ENCODE data around the gene JAM2.
"Not testable (repeated sequence)": the region's sequence is repeated elsewhere in the genome, so short reads cannot be mapped to it uniquely, and the experiment has no call there.

JAM2 gene

DNA sequence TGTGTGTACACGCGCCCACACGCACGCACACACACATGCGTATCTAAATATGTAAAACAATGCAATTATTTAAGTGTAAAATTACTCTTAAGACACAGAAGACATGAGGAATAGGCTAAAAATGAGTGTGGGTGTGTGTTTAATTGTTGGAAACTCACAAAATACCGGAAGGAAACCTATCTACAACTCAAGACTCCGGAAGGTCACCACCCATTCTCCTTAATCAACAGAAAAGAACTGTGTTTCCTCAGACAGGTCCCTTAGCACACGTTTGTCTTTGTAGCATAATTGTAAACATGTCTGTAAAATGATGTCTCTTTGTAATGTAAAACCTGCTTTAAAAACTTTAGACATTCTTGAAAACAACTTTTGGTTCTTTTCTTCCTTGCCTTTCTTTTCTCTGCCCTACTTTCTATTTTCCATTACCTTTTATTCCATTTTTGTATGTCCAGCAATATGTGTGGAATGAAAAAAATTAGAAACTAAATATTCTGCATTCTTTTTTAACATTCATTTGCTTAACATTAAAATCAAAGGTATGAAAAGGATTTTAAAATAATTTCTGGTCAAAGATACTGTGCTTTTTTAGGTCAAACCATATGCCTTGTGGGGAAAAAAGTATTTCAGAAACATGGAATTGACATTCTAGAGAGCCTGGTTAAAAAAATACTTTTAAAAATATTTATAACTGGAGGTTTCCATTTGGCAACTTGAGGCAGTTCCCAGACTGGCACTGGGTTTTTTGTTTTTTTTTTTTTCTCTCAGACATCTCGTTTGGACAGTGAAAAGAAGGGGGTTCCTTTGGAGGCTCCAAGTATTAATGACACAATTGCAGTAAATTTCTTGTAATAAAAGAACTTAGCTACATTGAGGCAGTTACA is 49.5 kb downstream of the JAM2 start:
- Histone ChIP-seq H3K9ac (ENCODE audit: low read length) (no peak overlapping the region), H3K4me2 (ENCODE audit: low read length, poor library complexity, severe bottlenecking) (no peak overlapping the region), H2BK12ac (ENCODE audit: low read length in 2 of 2) (no peak overlapping the region), H3K23ac (ENCODE audit: low read length in 2 of 2) (no peak overlapping the region), H3K18ac (ENCODE audit: low read depth in 1 of 2, low read length in 2 of 2) (no peak overlapping the region), H4K8ac (ENCODE audit: low read length) (no peak overlapping the region), H3K4me3 (ENCODE audit: insufficient read depth in 1 of 2, low read depth in 1 of 2, low read length in 2 of 2) (no peak overlapping the region), H2BK120ac (ENCODE audit: low read depth, low read length) (no peak overlapping the region), H3K27ac (ENCODE audit: low read length, poor library complexity, severe bottlenecking) (no peak overlapping the region), H2BK15ac (ENCODE audit: low read depth, poor library complexity, severe bottlenecking) (no peak overlapping the region), H4K91ac (ENCODE audit: low read length) (no peak overlapping the region), H2AK5ac (ENCODE audit: low read length, severe bottlenecking) (no peak overlapping the region), H3K36me3 (ENCODE audit: control insufficient read depth in 1 of 2, insufficient read depth in 2 of 2, low read depth in 1 of 2, low read length in 2 of 2) (no peaks in the 10 kb centered on the region), H3K14ac (ENCODE audit: low read length in 2 of 2) (no peak overlapping the region), H3K9me3 (ENCODE audit: control insufficient read depth, low read length) (no peaks in the 10 kb centered on the region), H3K79me1 (replicated peaks; ENCODE audit: low read length, poor library complexity, severe bottlenecking) (no peaks in the 10 kb centered on the region), H2BK5ac (ENCODE audit: low read depth, low read length, poor library complexity, severe bottlenecking) (no peak overlapping the region), H2AFZ (ENCODE audit: low read depth, low read length) (no peak overlapping the region), H3K4me1 (ENCODE audit: control insufficient read depth, insufficient read depth, low read depth, low read length) (no peaks in the 10 kb centered on the region), H3K27me3 (ENCODE audit: control insufficient read depth in 1 of 2, insufficient read depth in 1 of 2, low read length in 2 of 2) (no peaks in the 10 kb centered on the region), H3K4ac (ENCODE audit: low read depth in 1 of 2, low read length in 2 of 2) (no peak overlapping the region)
- WGBS = 80% methylated on average over 1 of the region's 9 CpGs
- DNase-seq = no peak

DNA sequence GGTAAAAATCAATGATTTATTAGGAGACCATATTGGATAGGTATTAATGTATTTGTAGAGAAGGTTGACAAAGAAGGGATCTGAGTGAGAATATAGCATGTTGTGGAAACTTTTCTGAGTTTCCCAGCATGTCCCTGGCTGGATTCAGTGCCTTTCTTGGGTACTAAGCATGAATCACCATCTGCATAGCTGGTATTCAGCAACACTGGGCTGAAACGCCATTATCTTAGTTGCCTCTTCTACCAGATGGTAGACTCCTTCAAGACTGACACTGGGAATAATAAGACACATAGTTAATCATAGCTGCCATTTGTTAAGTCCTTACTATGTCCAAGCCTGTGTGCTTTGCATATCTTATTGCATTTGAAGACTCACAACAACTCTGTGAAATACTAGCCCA is 50.2 kb downstream of the JAM2 start:
- H3K23ac ChIP-seq (ENCODE audit: low read length in 2 of 2) = no peak overlapping the region

DNA sequence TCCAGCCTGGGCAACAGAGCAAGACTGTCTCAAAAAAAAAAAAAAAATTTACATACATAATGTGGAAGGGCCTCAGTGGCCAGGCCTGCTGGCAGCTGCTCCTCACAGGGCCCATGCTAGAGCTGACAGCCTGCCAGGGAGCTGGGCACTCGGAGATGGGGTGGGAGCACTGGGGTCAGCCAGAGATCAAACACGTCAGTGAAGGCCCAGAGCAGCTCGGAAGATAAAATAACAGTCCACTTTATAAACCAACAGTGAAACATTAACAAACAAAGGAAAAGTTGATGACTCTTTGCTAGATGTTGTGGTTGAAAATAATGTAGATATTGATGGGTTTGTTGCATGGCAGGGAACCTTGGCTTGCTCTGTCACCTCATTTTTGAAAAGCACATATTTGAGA is 52.9 kb downstream of the JAM2 start:
- Histone ChIP-seq H3K4me3 (ENCODE audit: insufficient read depth in 1 of 2, low read depth in 1 of 2, low read length in 2 of 2) (no peak overlapping the region), H3K9ac (ENCODE audit: low read length) (no peak overlapping the region), H2AK5ac (ENCODE audit: low read length, severe bottlenecking) (no peak overlapping the region), H3K4me2 (ENCODE audit: low read length, poor library complexity, severe bottlenecking) (no peak overlapping the region), H3K4ac (ENCODE audit: low read depth in 1 of 2, low read length in 2 of 2) (no peak overlapping the region), H2BK120ac (ENCODE audit: low read depth, low read length) (no peak overlapping the region), H3K27ac (ENCODE audit: low read length, poor library complexity, severe bottlenecking) (no peak overlapping the region), H3K36me3 (ENCODE audit: control insufficient read depth in 1 of 2, insufficient read depth in 2 of 2, low read depth in 1 of 2, low read length in 2 of 2) (no peaks in the 10 kb centered on the region), H3K14ac (ENCODE audit: low read length in 2 of 2) (no peak overlapping the region), H4K8ac (ENCODE audit: low read length) (no peak overlapping the region), H3K79me1 (replicated peaks; ENCODE audit: low read length, poor library complexity, severe bottlenecking) (no peaks in the 10 kb centered on the region), H3K27me3 (ENCODE audit: control insufficient read depth in 1 of 2, insufficient read depth in 1 of 2, low read length in 2 of 2) (no peaks in the 10 kb centered on the region), H2BK5ac (ENCODE audit: low read depth, low read length, poor library complexity, severe bottlenecking) (no peak overlapping the region), H3K4me1 (ENCODE audit: control insufficient read depth, insufficient read depth, low read depth, low read length) (no peaks in the 10 kb centered on the region), H2AFZ (ENCODE audit: low read depth, low read length) (no peak overlapping the region), H3K9me3 (ENCODE audit: control insufficient read depth, low read length) (no peaks in the 10 kb centered on the region), H3K23ac (ENCODE audit: low read length in 2 of 2) (no peak overlapping the region), H4K91ac (ENCODE audit: low read length) (no peak overlapping the region), H3K18ac (ENCODE audit: low read depth in 1 of 2, low read length in 2 of 2) (no peak overlapping the region), H2BK12ac (ENCODE audit: low read length in 2 of 2) (no peak overlapping the region), H2BK15ac (ENCODE audit: low read depth, poor library complexity, severe bottlenecking) (no peak overlapping the region)
- DNase-seq = no peak
- WGBS = 50% methylated on average over 1 of the region's 3 CpGs

More for the DNA sequence above, 50.2 kb downstream of the JAM2 start:
- Histone ChIP-seq H2BK5ac (ENCODE audit: low read depth, low read length, poor library complexity, severe bottlenecking) (no peak overlapping the region), H2BK120ac (ENCODE audit: low read depth, low read length) (no peak overlapping the region), H3K4me2 (ENCODE audit: low read length, poor library complexity, severe bottlenecking) (no peak overlapping the region), H2BK15ac (ENCODE audit: low read depth, poor library complexity, severe bottlenecking) (no peak overlapping the region), H3K4me3 (ENCODE audit: insufficient read depth in 1 of 2, low read depth in 1 of 2, low read length in 2 of 2) (no peak overlapping the region), H4K91ac (ENCODE audit: low read length) (no peak overlapping the region), H3K4ac (ENCODE audit: low read depth in 1 of 2, low read length in 2 of 2) (no peak overlapping the region), H2BK12ac (ENCODE audit: low read length in 2 of 2) (no peak overlapping the region), H4K8ac (ENCODE audit: low read length) (no peak overlapping the region), H3K14ac (ENCODE audit: low read length in 2 of 2) (no peak overlapping the region), H3K27me3 (ENCODE audit: control insufficient read depth in 1 of 2, insufficient read depth in 1 of 2, low read length in 2 of 2) (no peaks in the 10 kb centered on the region), H3K36me3 (ENCODE audit: control insufficient read depth in 1 of 2, insufficient read depth in 2 of 2, low read depth in 1 of 2, low read length in 2 of 2) (no peaks in the 10 kb centered on the region), H2AK5ac (ENCODE audit: low read length, severe bottlenecking) (no peak overlapping the region), H3K9ac (ENCODE audit: low read length) (no peak overlapping the region), H3K4me1 (ENCODE audit: control insufficient read depth, insufficient read depth, low read depth, low read length) (no peaks in the 10 kb centered on the region), H3K18ac (ENCODE audit: low read depth in 1 of 2, low read length in 2 of 2) (no peak overlapping the region), H3K79me1 (replicated peaks; ENCODE audit: low read length, poor library complexity, severe bottlenecking) (no peaks in the 10 kb centered on the region), H3K9me3 (ENCODE audit: control insufficient read depth, low read length) (no peaks in the 10 kb centered on the region), H2AFZ (ENCODE audit: low read depth, low read length) (no peak overlapping the region), H3K27ac (ENCODE audit: low read length, poor library complexity, severe bottlenecking) (no peak overlapping the region)
- 81% methylated on average over 1 of the region's 1 CpG for WGBS
- DNase-seq = no peak

DNA sequence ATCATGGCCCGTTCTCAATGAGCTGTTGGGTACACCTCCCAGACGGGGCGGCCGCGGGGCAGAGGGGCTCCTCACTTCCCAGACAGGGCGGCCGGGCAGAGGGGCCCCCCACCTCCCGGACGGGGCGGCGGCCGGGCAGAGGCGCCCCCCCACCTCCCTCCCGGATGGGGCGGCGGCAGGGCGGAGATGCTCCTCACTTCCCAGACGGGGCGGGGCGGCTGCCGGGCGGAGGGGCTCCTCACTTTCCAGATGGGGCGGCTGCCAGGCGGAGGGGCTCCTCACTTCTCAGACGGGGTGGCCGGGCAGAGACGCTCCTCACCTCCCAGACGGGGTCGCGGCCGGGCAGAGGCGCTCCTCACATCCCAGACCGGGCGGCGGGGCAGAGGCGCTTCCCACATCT is 56.4 kb downstream of the JAM2 start:
- H3K4me2 ChIP-seq (ENCODE audit: low read length, poor library complexity, severe bottlenecking); H4K91ac ChIP-seq (ENCODE audit: low read length); H3K4me3 ChIP-seq (ENCODE audit: insufficient read depth in 1 of 2, low read depth in 1 of 2, low read length in 2 of 2): not testable (repeated sequence)

More for the DNA sequence above, 56.4 kb downstream of the JAM2 start:
- not testable (repeated sequence) for H4K8ac ChIP-seq (ENCODE audit: low read length); H2AK5ac ChIP-seq (ENCODE audit: low read length, severe bottlenecking); H3K23ac ChIP-seq (ENCODE audit: low read length in 2 of 2); H3K9me3 ChIP-seq (ENCODE audit: control insufficient read depth, low read length); H3K14ac ChIP-seq (ENCODE audit: low read length in 2 of 2); H2BK120ac ChIP-seq (ENCODE audit: low read depth, low read length); H2AFZ ChIP-seq (ENCODE audit: low read depth, low read length); H3K4me1 ChIP-seq (ENCODE audit: control insufficient read depth, insufficient read depth, low read depth, low read length); H3K79me1 ChIP-seq (replicated peaks; ENCODE audit: low read length, poor library complexity, severe bottlenecking); H3K27ac ChIP-seq (ENCODE audit: low read length, poor library complexity, severe bottlenecking); H3K9ac ChIP-seq (ENCODE audit: low read length); H2BK12ac ChIP-seq (ENCODE audit: low read length in 2 of 2); H2BK15ac ChIP-seq (ENCODE audit: low read depth, poor library complexity, severe bottlenecking); H3K36me3 ChIP-seq (ENCODE audit: control insufficient read depth in 1 of 2, insufficient read depth in 2 of 2, low read depth in 1 of 2, low read length in 2 of 2); H3K27me3 ChIP-seq (ENCODE audit: control insufficient read depth in 1 of 2, insufficient read depth in 1 of 2, low read length in 2 of 2); DNase-seq; H3K4ac ChIP-seq (ENCODE audit: low read depth in 1 of 2, low read length in 2 of 2); H3K18ac ChIP-seq (ENCODE audit: low read depth in 1 of 2, low read length in 2 of 2); H2BK5ac ChIP-seq (ENCODE audit: low read depth, low read length, poor library complexity, severe bottlenecking)
- 89% methylated on average over 19 of the region's 36 CpGs for WGBS

All from mesenchymal stem cell (in vitro differentiated cells and primary cell).